Prostate gland (tissue), 2 donors: Measurements from ENCODE around the gene RBM12.

Source experiments
- POLR2A ChIP-seq: fragments of 450-650 bp; IDR thresholded peaks from one replicate; pipeline ENCODE4 v1.6.1; 2016; ENCODE audit warnings: antibody characterized with exemption, mild to moderate bottlenecking
- POLR2AphosphoS5 ChIP-seq: sonication (generic); formaldehyde crosslinking; IDR thresholded peaks from one replicate; pipeline ENCODE4 v1.6.1; 2017; ENCODE audit warnings: antibody characterized with exemption
- TF ChIP-seq, protein P1 (sequence below), 4 experiments: fragments of 200-600 bp in 2 of 4; fragments of 450-650 bp in 2 of 4; sonication (generic) in 2 of 4; IDR thresholded peaks; 1 replicate in 3 of 4; 2 replicates in 1 of 4; pipeline ENCODE4 v1.5.1; 2016 to 2019; ENCODE audit warnings: antibody characterized with exemption in 4 of 4, mild to moderate bottlenecking in 2 of 4, moderate library complexity in 2 of 4

DNA sequence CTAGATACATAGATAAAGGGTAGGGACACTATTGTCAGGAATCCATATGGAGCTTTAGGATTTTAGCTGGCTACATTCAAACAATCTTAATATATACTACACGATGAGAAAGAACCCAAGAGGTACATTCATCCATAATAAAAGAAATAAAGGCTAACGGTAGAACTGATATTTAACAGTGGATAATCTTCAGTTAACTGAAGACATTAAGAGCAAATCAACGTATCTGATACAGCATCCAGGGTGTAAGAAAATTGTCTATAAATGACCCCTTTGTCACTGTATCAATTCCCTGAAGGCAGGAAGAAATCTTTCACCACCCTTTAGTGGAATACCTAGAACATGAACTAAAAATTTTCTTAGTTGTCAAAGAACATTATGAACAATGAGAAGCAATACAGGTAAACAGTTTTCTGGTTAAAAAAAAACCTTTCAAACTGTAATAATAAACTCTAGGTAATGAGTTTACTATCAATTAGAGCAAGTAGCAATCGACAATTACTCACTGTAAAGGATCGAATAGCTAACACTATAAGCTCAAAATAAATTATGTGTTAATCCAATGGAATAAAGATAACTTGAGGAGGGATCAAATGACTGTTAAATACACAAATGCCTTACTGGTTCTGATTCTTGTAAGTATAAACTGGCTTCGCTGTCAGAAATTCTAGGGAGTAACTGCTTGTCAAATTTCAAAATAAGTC, 46.3 kb upstream of the RBM12 start:
- TF ChIP-seq, protein P1, sequence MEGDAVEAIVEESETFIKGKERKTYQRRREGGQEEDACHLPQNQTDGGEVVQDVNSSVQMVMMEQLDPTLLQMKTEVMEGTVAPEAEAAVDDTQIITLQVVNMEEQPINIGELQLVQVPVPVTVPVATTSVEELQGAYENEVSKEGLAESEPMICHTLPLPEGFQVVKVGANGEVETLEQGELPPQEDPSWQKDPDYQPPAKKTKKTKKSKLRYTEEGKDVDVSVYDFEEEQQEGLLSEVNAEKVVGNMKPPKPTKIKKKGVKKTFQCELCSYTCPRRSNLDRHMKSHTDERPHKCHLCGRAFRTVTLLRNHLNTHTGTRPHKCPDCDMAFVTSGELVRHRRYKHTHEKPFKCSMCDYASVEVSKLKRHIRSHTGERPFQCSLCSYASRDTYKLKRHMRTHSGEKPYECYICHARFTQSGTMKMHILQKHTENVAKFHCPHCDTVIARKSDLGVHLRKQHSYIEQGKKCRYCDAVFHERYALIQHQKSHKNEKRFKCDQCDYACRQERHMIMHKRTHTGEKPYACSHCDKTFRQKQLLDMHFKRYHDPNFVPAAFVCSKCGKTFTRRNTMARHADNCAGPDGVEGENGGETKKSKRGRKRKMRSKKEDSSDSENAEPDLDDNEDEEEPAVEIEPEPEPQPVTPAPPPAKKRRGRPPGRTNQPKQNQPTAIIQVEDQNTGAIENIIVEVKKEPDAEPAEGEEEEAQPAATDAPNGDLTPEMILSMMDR (IDR thresholded peaks at IDR 0.05): no peak
- TF ChIP-seq POLR2A (no peak), POLR2AphosphoS5 (no peak)
